Smooth muscle cell of the brain vasculature (primary cell): Measurements from ENCODE around the gene ABR.
"Not testable (repeated sequence)": the region's sequence is repeated elsewhere in the genome, so short reads cannot be mapped to it uniquely, and the experiment has no call there.

Experiments
- DNase-seq: peaks from one replicate; pipeline ENCODE4 v3.0.0-alpha.2; 2012; ENCODE audit warnings: low read depth, low spot score

ABR gene

GRCh38 chr17:1149869-1150268, 29.9 kb downstream of the ABR start:
- DNase-seq = no peak

- DNase-seq = no peak
Observed at GRCh38 chr17:1147664-1148063, 32.1 kb downstream of the ABR start.

DNA sequence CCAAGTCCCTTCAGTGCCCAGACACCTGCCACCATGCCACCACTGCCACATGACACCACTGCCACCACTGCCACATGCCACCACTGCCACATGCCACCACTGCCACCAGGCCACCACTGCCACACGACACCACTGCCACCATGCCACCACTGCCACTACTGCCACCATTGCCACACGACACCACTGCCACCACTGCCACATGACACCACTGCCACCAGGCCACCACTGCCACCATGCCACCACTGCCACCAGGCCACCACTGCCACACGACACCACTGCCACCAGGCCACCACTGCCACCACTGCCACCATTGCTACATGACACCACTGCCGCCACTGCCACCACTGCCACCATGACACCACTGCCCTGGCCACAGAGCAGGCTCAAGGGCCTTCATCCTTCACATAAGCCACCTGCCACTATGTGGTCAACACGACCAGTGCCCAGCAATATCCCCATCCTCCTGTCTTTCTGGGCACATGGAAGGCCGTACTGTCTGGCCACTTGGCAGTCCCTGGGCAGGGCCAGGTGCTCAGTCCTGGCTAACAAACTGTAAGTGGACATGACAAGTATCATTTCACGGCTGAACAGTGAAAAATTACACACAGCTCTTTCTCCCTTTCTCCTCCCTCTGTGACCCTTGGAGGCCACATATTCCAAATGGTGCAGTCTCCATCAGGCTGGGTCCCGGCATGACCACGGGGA, 33.1 kb downstream of the ABR start:
- DNase-seq = no peak

- DNase-seq = no peak
Observed at GRCh38 chr17:1145311-1145986, 34.3 kb downstream of the ABR start.

GRCh38 chr17:1144162-1144561, 35.6 kb downstream of the ABR start:
- DNase-seq = no peak

DNA sequence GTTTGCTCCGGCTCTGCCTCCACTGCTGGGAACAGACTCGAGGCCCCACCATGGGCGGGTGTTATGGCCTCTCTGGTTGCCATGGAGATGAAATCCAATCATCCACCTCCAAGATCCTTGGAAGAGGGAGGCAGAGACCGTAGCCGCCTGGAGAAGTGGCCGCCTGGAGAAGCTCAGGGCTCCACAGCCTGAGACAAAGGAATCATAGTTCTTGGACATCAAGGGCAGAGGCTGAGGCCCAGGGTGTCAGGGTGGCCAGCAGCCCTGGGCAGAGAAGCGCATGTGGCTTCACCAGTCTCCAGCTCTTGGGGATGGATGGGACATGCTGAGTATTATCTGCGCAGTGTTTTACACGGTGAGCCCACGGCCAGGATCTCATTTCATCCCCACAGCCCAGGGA, 36.2 kb downstream of the ABR start:
- DNase-seq = no peak

- DNase-seq = no peak
Observed at GRCh38 chr17:1142561-1142971, 37.2 kb downstream of the ABR start.

- DNase-seq = no peak
Observed at GRCh38 chr17:1137465-1137894, 42.3 kb downstream of the ABR start.

DNA sequence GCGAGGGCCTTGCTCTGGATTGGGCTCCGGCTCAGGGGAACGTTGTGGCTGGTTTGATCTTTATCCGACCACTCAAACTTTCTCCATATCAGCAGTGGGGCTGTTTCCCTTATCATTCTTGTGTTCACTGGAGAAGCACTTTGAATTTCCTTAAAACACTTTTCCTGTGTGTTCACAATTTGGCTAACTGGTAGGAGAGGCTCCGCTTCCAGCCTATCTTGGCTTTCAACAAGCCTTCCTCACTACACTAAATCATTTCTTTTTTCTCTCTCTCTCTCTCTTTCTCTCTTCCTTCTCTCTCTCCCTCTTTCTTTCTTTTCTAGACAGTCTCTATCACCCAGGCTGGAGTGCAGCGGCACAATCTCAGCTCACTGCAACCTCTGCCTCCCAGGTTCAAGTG, 43.0 kb downstream of the ABR start:
- DNase-seq = no peak

DNA sequence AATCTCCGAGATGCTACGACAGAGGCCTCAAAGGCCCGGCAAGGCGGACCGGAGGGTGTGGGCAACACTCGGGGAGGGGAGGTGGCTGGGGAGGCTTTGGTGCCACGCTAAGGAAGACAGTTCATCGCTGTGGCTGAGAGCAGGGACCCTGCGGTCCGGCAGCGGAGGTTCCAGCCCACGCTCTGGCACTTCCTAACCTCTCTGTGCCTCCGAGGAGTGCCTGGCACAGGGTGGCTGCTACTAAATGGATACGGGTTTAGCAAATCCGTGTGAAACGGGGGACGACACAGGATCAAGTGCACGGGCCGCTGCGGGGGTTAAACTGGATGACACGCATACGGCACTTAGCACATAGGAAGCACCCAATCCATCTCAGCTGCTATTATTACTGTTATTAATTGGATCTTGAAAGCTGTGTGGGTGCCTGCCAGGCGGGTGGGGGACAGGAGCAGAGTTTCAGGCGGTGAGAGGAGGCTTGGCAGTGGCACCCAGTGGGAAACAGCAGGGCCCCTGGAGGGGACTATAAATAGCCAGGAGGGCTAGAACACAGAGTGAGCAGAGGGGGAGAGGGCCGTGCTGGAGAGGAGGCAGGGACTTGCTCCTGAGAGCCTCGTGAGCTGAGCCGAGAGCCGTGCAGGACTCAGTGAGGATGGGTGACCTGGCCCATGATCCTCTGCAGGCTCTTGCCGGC, 45.0 kb downstream of the ABR start:
- DNase-seq = no peak

DNA sequence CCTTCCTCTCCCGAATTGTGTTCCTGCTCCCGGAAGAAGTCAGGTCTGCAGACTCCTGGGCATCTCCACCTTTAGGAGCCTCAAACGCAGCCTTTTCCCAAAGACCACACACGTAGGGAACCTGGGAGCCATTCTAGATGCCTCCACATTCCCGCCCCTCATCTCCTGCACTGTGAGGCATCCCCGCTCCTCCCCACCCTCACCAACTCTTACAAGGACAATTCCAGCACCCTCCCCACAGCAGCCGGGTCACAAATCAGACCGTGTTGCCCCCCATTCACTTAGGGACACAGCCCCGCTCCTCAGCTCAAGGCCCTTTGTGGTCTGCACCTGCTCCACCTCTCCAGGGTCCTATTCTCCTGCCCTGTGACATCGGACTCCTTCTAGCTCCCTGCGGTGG, 49.6 kb downstream of the ABR start:
- no peak for DNase-seq

GRCh38 chr17:1128463-1128862, 51.3 kb downstream of the ABR start:
- not testable (repeated sequence) for DNase-seq

- no peak for DNase-seq
Observed at GRCh38 chr17:1126801-1127550, 52.8 kb downstream of the ABR start.

GRCh38 chr17:1126250-1126797, 53.5 kb downstream of the ABR start:
- DNase-seq = no peak

- DNase-seq = no peak
Observed at GRCh38 chr17:1125788-1126145, 54.0 kb downstream of the ABR start.

DNA sequence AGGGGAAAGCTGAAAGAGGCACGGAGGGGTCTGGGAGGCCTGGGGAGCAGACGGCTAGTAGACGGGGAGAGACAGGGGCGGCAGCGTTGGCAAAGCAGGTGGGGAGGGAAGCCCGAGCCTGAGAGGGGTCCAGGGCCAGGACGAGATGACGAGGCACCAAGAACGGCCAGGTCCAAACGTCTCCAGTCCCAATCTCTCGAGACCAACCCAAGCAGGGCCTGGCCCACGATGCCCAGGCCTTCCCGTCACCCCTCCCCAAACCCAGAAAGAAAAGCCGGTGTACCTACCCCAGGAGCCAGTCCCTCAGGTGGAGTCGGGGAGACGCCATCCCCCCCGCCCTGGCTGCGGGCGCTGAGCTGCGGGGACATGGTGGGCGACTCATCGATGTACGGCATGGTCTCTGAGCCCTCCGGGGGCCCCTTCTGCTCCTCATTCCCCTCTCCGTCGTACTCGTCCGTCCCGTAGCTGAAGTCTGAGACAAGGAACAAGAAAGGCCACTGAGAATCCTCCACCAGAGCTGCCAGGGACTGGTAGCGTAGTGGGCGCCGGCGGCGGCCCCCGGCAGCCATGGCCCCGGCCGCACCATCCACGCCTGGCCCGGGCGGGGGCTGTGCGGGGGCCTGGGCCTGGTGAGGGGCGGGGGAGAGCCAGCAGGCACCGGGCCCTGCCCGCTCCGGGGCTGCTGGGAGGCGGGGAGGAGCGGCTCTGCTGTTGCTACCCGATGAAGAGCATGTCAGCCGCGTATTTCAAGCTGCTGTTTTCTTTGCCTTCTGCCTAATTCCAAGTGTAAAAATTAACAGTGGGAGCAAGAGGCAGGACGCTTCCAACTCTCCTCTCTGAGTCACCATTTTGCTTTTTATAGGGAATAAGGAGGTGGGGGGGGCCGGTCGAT, 54.6 kb downstream of the ABR start:
- no peak for DNase-seq

DNA sequence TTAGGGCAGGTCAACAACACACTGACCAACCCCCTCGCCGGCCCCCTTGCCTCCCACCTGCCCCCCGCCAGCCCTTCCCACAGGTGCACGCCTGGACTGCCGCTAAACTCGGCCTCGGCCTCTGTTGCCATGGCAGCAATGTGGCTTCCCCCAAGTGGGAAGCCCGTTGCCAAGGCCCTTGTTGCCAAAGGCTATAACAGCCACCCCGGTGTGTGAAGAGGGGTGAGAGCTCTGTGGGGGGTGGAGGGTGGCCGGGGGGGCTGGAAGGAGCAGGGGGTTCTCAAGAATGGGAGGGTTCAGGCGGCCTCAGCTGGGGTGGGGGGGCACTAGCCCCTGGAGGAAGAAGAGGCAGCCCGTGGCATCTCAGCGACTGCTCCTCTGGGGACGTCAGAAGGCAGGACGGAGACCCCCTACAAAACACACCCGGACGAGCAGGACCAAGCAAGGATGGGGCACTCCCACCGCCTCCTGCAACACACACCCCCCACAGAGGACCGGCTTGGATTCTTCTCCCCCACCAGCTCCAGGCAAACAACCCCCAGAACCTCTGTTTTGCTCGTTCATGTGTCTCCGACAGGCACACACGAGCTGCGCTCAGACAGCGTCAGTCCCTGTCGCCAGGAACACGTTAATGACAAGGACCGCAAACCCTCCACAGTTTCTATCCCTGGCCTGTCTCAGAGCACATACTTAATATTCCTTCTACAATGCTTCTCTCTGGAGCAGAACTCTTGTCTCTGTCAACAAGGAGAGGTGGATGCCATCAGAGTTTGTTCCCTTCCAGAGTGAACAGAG, 55.7 kb downstream of the ABR start:
- no peak for DNase-seq

DNA sequence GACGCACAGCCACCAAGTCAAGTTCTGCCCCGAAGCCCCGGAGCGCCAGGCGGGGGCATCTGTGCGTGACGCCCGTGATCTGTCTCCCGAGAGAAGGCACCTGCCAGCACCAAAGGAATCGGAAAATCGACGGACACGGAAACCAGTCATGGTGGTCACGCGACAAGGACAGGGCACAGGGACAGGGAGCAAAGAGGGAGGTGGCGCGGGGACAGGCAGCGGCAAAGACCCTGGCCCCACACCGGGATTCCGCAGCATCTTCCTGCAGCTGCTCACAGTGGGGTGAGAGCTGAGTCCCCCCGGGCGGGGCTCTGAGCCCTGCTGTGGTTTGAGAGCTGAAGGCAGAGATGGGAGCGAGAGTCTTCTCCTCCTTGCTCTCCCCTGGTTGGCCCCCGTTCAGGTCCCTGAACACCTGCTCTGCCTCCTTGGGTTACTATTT, 56.4 kb downstream of the ABR start:
- DNase-seq = no peak

DNA sequence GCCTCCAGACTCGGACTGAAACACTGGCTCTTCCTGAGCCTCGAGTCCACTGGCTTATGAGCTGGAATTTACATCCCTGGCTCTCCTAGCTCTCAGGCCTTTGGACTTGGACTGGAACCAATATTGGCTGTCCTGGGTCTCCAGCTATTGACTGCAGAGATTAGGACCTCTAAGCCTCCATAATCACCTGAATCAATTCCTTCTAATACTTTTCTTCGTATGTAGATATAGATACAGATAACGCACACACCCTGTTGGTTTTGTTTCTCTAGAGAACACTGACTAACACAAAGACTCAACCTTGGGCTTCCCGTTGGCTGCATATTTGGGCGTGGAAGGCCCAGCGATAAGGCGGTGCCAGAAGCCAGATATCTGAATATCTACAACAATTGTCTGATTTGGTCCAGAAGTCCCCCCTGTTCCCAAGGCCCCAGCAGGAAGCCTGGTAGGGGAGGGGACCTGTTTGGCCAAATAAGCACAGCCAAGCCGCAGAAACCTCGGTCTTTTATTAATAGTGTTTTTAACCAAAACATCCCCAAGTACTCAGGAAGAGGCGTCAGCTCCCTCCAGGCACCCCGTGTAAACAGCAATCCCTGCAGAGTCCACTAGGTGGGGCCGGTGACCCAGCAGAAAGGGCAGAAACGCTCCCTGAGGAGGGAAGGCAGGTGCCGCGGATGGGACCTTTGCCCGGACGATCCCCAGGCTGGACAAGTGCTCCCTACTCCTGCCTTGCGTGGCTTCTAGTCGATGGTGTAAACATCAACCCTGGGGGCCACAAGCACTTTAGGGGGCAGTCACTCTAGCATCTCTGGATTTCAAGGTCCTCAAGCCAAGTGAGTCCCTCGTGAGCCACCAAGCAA, 57.0 kb downstream of the ABR start:
- DNase-seq = no peak
